GM12878 (cell line): ENCODE results near the gene MARCHF4. TPM values are rescaled to one million over a fixed set of nuclear protein-coding genes. Genes with fewer than 3 reads are reported as not detected.

Experiments
- ATAC-seq: fragments of 200-7000 bp; cut with Tn5 transposase; 3 replicates; pipeline ENCODE4 v1.9.1; 2020; ENCODE audit warnings: mild to moderate bottlenecking, moderate library complexity
- BruUV-seq: library from RNA; stranded (reverse); fragments of 400-500 nt; replicated peaks from 2 replicates; lab custom pipeline; 2021; lab: Mats Ljungman, UMichigan
- CTCF ChIA-PET: fragments of 300-600 bp; sonication (Branson Sonifier 250); formaldehyde crosslinking; extraction: SDS; loops from one replicate; lab custom pipeline; 2021; ENCODE audit warnings: inconsistent platforms; lab: Yijun Ruan, JAX
- POLR2A ChIA-PET: fragments of 350-600 bp; formaldehyde crosslinking; extraction: SDS; loops from one replicate; lab custom pipeline; 2021; ENCODE audit warnings: inconsistent platforms; lab: Charles Lee
- RAD21 ChIA-PET: fragments of 300-600 bp; sonication (Branson Sonifier 250); formaldehyde crosslinking; loops from one replicate; lab custom pipeline; 2023; ENCODE audit warnings: antibody characterized with exemption; ENCODE audit not compliant: unreplicated experiment; lab: Charles Lee
- SMC1A ChIA-PET: fragments of 300-600 bp; sonication (Branson Sonifier 250); formaldehyde crosslinking; loops from one replicate; lab custom pipeline; 2023; ENCODE audit not compliant: unreplicated experiment, uncharacterized antibody; lab: Charles Lee
- DNase-seq: peaks from one replicate; pipeline ENCODE4 v3.0.0-alpha.2; 2011; ENCODE audit warnings: low read depth, low spot score
- FAIRE-seq: peaks from 3 replicates; lab custom pipeline; 2011; peaks lifted over from hg19 to GRCh38; lab: Jason Lieb, UNC
- H2AFZ ChIP-seq: 2 replicates; pipeline ENCODE4 v1.6.0; 2011; ENCODE audit warnings: low read depth, low read length, control low read depth; ENCODE audit not compliant: control insufficient read depth
- H3K27ac ChIP-seq: 2 replicates; pipeline ENCODE4 v1.5.1; 2011; ENCODE audit warnings: control low read depth; ENCODE audit not compliant: control insufficient read depth, insufficient read depth
- H3K27me3 ChIP-seq, 2 experiments: replicated peaks in 1 of 2; 2 replicates each; pipeline versions ENCODE4 v1.6.0 to v1.6.1; 2011; ENCODE audit warnings: low read length in 1 of 2; ENCODE audit not compliant: control insufficient read depth in 2 of 2, insufficient read depth in 2 of 2
- H3K36me3 ChIP-seq, 2 experiments: 2 replicates each; pipeline ENCODE4 v1.5.1; 2011; ENCODE audit warnings: low read length in 1 of 2; ENCODE audit not compliant: control insufficient read depth in 2 of 2, insufficient read depth in 2 of 2
- H3K4me1 ChIP-seq: 2 replicates; pipeline ENCODE4 v1.6.1; 2011; ENCODE audit warnings: mild to moderate bottlenecking, low read length, moderate library complexity, mixed read lengths; ENCODE audit not compliant: control insufficient read depth, insufficient read depth
- H3K4me2 ChIP-seq: 2 replicates; pipeline ENCODE4 v1.6.0; 2011; ENCODE audit warnings: control low read depth; ENCODE audit not compliant: control insufficient read depth, insufficient read depth
- H3K4me3 ChIP-seq: fragments of 200-600 bp; sonication (generic); 2 replicates; pipeline ENCODE4 v1.5.1; 2016
- H3K79me2 ChIP-seq: 2 replicates; pipeline ENCODE4 v1.6.0; 2011; ENCODE audit warnings: low read length; ENCODE audit not compliant: control insufficient read depth, insufficient read depth
- H3K9ac ChIP-seq: 2 replicates; pipeline ENCODE4 v1.8.0; 2011; ENCODE audit warnings: low read length, control low read depth, mixed read lengths; ENCODE audit not compliant: control insufficient read depth, insufficient read depth
- H3K9me3 ChIP-seq: replicated peaks from 3 replicates; pipeline ENCODE4 v1.5.1; 2011; ENCODE audit warnings: mild to moderate bottlenecking, low read length; ENCODE audit not compliant: control insufficient read depth, insufficient read depth
- H4K20me1 ChIP-seq: 2 replicates; pipeline ENCODE4 v1.6.0; 2011; ENCODE audit not compliant: control insufficient read depth, insufficient read depth
- JUND ChIP-seq: IDR thresholded peaks from 2 replicates; pipeline ENCODE4 v1.6.1; 2012; ENCODE audit warnings: low read depth, mild to moderate bottlenecking, low read length, improper control_type of control experiment, moderate library complexity
- NR2C1 ChIP-seq: fragments of 450-650 bp; IDR thresholded peaks from 2 replicates; pipeline ENCODE4 v1.6.1; 2017; ENCODE audit warnings: antibody characterized with exemption, mild to moderate bottlenecking, moderate library complexity
- PAX5 ChIP-seq: IDR thresholded peaks from 2 replicates; pipeline ENCODE4 v1.6.1; 2011; ENCODE audit warnings: low read depth, low read length, borderline replicate concordance
- RB1 ChIP-seq: fragments of 450-650 bp; formaldehyde crosslinking; IDR thresholded peaks from 2 replicates; pipeline ENCODE4 v1.6.1; 2017; ENCODE audit warnings: mild to moderate bottlenecking, borderline replicate concordance
- RELB ChIP-seq: fragments of 450-650 bp; IDR thresholded peaks from 2 replicates; pipeline ENCODE4 v1.6.1; 2017; ENCODE audit warnings: low read depth, mild to moderate bottlenecking, moderate library complexity
- SIN3A ChIP-seq: IDR thresholded peaks from 2 replicates; pipeline ENCODE4 v1.6.1; 2012; ENCODE audit warnings: low read depth, low read length, improper control_type of control experiment
- ZBTB40 ChIP-seq: fragments of 450-650 bp; IDR thresholded peaks from 2 replicates; pipeline ENCODE4 v1.6.1; 2016; ENCODE audit warnings: mild to moderate bottlenecking, moderate library complexity, borderline replicate concordance
- ZNF274 ChIP-seq: IDR thresholded peaks from one replicate; pipeline ENCODE4 v1.8.0; 2011; ENCODE audit not compliant: insufficient read length, insufficient read depth
- WGBS: methylation state at CpG from one replicate; pipeline ENCODE4 v1.1.6; 2016; ENCODE audit warnings: low lambda C conversion rate; ENCODE audit not compliant: insufficient replicate concordance, insufficient coverage; ENCODE audit errors: missing lambda C conversion rate; 5-methylcytosine and 5-hydroxymethylcytosine counted together
- in situ Hi-C: fragments of 300-500 bp; cut with MboI; formaldehyde crosslinking; loops from 9 replicates; pipeline ENCODE4 v1.14.3; 2018; ENCODE audit warnings: mixed read lengths
- intact Hi-C: fragments of 100-400 bp; cut with micrococcal nuclease; formaldehyde crosslinking; loops from one replicate; pipeline ENCODE4 v1.14.2; 2022; ENCODE audit not compliant: unreplicated experiment
- polyA plus RNA-seq, 11 experiments: library from polyadenylated mRNA; depleted of rRNA in 4 of 11; unstranded in 6 of 11; stranded (reverse) in 5 of 11; fragments of >200 nt; fragmentation: Nextera tagmentation in 4 of 11; fragmentation: Illumina TruSeq in 1 of 11; extraction: Ambion mirVana in 4 of 11; extraction: Trizol in 1 of 11; gene quantifications; 1 replicate in 1 of 11; 2 replicates in 10 of 11; pipeline versions ENCODE4 v1.2.1 to v1.2.3, GENCODE V29; 2011 to 2016; ENCODE audit warnings: inconsistent platforms in 2 of 11, missing spikeins in 2 of 11, low read depth in 1 of 11
- total RNA-seq, 4 experiments: library from RNA; depleted of rRNA in 3 of 4; stranded (reverse); fragments of >200 nt in 3 of 4; fragmentation: Illumina TruSeq in 1 of 4; extraction: Trizol in 1 of 4; gene quantifications; 2 replicates each; pipeline versions ENCODE4 v1.2.1 to v1.2.3, GENCODE V29; 2013 to 2021

Gene MARCHF4
- total and polyA plus RNA-seq, 10 of the 15 experiments (the other 5 are each of a cell fraction or from before 2014, with no cell fraction given) = not detected

GRCh38 chr2:216415541-216415940 lies 43.3 kb upstream of the MARCHF4 start:
- FAIRE-seq (no peak), ATAC-seq (no peak), DNase-seq (no peak)
- no peak overlapping the region for H3K4me2 ChIP-seq
- no peaks in the 10 kb centered on the region for H3K27me3 ChIP-seq
- 95% methylated on average over 3 of the region's 3 CpGs for WGBS
- H3K9ac ChIP-seq = no peak overlapping the region
- no peak for TF ChIP-seq NR2C1
- peaks cover 8% of the 10 kb centered on the region for H3K79me2 ChIP-seq
- no peak overlapping the region for H2AFZ ChIP-seq
- in situ Hi-C loops = no loop called here
- POLR2A ChIA-PET = interaction anchor here (0.6 to 1.9 kb wide), 5 partner anchors 11 to 231 kb away, joined by 3 to 9 read pairs (median 3); partner anchors contain the start of gene RPL37A
- CTCF ChIA-PET = interaction anchor here (0.6 to 5.7 kb wide), 7 partner anchors 11 to 301 kb away, joined by 3 to 56 read pairs (median 4); partner anchors contain the start of gene RPL37A
- H3K9me3 ChIP-seq = no peaks in the 10 kb centered on the region
- H3K36me3 ChIP-seq = peaks cover 0 to 2% of the 10 kb centered on the region in 2 experiments; a peak in 3 of 4 replicates
- no TSS peak for BruUV-seq
- no peak overlapping the region for H3K4me3 ChIP-seq
- H4K20me1 ChIP-seq = no peaks in the 10 kb centered on the region
- RAD21 ChIA-PET = interaction anchor here (0.7 to 4.5 kb wide), 4 partner anchors 81 to 355 kb away, joined by 3 to 20 read pairs (median 5); no protein-coding TSS in a partner anchor
- peaks cover 13% of the 10 kb centered on the region for H3K4me1 ChIP-seq
- intact Hi-C loops = loop anchor here (10.0 kb wide), 2 partner anchors 211 to 249 kb away; no protein-coding TSS in a partner anchor
- no peak overlapping the region for H3K27ac ChIP-seq
- SMC1A ChIA-PET = interaction anchor here (0.6 to 6.9 kb wide), 5 partner anchors 12 to 361 kb away, joined by 3 to 51 read pairs (median 3); partner anchors contain the start of gene RPL37A

- 90% methylated on average over 3 of the region's 3 CpGs for WGBS
- H3K79me2 ChIP-seq = peaks cover 8% of the 10 kb centered on the region
- H3K36me3 ChIP-seq = no peaks in the 10 kb centered on the region; a peak in 2 of 4 replicates
- ChIA-PET CTCF (interaction anchor here (0.6 to 5.7 kb wide), 8 partner anchors 10 to 301 kb away, joined by 3 to 56 read pairs (median 4); partner anchors contain the start of gene RPL37A), POLR2A (interaction anchor here (0.6 to 1.6 kb wide), 4 partner anchors 82 to 231 kb away, joined by 3 to 5 read pairs (median 3); partner anchors contain the start of gene RPL37A), SMC1A (interaction anchor here (1.0 to 6.9 kb wide), 5 partner anchors 11 to 99 kb away, joined by 3 to 51 read pairs (median 3); partner anchors contain the start of gene RPL37A), RAD21 (interaction anchor here (0.6 to 4.5 kb wide), 4 partner anchors 192 to 274 kb away, joined by 3 to 20 read pairs (median 3); no protein-coding TSS in a partner anchor)
- H3K9ac ChIP-seq = no peak overlapping the region
- in situ Hi-C loops (no loop called here), intact Hi-C loops (loop anchor here (5.0 to 10.0 kb wide), 3 partner anchors 210 to 303 kb away; no protein-coding TSS in a partner anchor)
- no peak overlapping the region for H2AFZ ChIP-seq
- no peak overlapping the region for H3K4me3 ChIP-seq
- H3K4me2 ChIP-seq = no peak overlapping the region
- ATAC-seq (no peak), FAIRE-seq (no peak), DNase-seq (no peak)
- no peaks in the 10 kb centered on the region for H4K20me1 ChIP-seq
- no peaks in the 10 kb centered on the region for H3K27me3 ChIP-seq
- H3K4me1 ChIP-seq = peaks cover 13% of the 10 kb centered on the region
- H3K27ac ChIP-seq = no peak overlapping the region
- H3K9me3 ChIP-seq = no peaks in the 10 kb centered on the region
- TSS peak; percentile 51 for BruUV-seq
- TF ChIP-seq RELB (no peak), JUND (no peak), ZNF274 (no peak), ZBTB40 (no peak), PAX5 (no peak), RB1 (no peak), SIN3A (no peak)
Measured at GRCh38 chr2:216414772-216415319, 42.6 kb upstream of the MARCHF4 start.
